GM19328 (cell line): ENCODE data around the gene MEIOSIN.
"Not testable (repeated sequence)": the region's sequence is repeated elsewhere in the genome, so short reads cannot be mapped to it uniquely, and the experiment has no call there.

ENCODE experiments used
- ATAC-seq: cut with Tn5 transposase; IDR thresholded peaks from one replicate; pipeline ENCODE4 v1.9.1; 2021; ENCODE audit warnings: mild to moderate bottlenecking, moderate library complexity; ENCODE audit not compliant: unreplicated experiment

Gene MEIOSIN

GRCh38 chr19:45798995-45799517 is 65.8 kb downstream of the MEIOSIN start:
- no peak for ATAC-seq

DNA sequence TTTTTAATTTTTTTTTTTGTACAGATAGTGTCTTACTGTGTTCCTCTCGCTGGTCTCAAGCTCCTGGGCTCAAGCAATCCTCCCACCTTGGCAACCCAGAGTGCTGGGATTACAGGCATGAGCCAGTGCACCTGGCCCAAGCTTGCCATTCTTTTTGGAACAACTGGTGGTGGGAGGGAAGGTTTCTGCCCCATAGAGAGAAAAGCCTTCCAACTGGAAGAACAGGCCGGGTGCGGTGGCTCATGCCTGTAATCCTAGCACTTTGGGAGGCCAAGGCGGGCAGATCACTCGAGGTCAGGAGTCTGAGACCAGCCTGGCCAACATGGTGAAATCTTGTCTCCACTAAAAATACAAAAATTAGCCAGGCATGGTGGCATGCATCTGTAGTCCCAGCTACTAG is 66.3 kb downstream of the MEIOSIN start:
- ATAC-seq = not testable (repeated sequence)

DNA sequence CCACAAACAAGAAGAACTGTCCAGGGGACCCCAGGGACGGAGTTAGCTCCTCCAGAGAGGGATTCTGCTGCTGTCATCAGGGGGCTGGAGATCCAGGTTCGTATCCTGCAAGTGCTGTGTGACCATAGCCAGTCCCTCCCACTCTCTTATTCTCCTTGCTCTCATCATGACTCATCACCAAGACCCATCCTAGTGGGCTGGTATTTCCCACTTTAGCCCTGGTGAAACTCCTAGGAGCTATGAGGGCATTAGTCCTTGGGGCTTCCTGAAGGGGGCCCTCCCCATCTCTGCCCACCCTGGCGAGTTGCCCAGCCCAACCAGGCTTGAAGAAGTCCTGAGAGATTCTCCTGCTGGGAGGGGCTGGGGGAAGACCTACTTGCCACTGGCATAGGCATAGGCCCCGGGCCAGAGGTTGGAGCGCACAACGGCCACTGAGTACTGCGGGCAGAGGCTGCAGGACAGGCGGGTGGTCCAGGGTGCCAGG is 66.9 kb downstream of the MEIOSIN start:
- ATAC-seq = no peak

GRCh38 chr19:45801603-45802175 is 68.5 kb downstream of the MEIOSIN start:
- no peak for ATAC-seq

DNA sequence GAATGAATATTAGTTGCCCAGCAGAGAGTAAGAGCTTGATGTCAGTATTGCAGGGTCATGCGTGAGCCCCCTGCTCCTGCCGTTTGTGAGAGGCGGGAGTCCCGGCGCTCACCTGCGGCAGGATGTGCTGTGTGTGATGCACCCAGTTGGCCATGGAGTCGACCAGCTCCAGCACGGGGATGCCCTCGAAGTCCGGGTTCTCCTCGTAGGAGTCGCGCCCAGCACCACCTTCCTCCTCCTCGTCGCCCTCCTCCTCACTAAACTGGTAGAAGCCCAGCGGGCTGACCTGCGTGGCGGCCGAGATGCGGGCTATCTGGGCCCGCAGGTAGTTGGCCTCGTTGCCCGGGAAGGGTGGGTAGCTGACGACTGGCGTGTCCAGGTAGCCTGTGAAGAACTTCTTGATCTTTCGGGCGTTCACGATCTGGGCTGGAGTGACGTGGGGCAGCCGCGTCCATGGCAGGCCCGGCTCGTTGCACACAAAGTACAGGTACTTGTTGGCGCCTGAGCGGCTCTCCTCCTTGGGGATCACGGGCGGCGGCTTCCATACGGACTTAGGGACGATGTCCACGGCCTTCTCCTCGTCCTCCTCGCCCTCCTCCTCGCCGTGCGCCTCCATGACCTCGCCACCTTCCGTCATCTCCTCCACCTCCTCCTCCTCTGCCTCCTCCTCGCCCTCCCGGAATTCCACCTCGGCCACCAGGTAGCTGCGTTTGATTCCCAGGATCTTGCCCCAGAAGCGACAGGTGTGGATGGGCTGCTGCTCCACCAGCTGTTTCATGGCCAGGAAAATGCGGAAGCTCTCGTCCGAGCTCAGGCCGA is 71.1 kb downstream of the MEIOSIN start:
- ATAC-seq = no peak

DNA sequence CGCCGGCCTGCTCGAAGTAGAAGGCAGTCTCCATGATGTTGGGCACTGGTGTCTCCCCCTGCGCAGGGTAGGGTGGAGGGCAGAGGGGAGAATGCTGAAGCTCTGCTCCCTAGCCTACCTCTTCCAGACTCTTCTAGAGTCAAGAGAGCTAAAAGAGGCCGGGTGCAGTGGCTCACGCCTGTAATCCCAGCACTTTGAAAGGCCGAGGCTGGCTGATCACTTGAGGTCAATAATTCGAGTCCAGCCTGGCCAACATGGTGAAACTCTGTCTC is 71.7 kb downstream of the MEIOSIN start:
- ATAC-seq = no peak

GRCh38 chr19:45805719-45806118 is 72.5 kb downstream of the MEIOSIN start:
- no peak for ATAC-seq

DNA sequence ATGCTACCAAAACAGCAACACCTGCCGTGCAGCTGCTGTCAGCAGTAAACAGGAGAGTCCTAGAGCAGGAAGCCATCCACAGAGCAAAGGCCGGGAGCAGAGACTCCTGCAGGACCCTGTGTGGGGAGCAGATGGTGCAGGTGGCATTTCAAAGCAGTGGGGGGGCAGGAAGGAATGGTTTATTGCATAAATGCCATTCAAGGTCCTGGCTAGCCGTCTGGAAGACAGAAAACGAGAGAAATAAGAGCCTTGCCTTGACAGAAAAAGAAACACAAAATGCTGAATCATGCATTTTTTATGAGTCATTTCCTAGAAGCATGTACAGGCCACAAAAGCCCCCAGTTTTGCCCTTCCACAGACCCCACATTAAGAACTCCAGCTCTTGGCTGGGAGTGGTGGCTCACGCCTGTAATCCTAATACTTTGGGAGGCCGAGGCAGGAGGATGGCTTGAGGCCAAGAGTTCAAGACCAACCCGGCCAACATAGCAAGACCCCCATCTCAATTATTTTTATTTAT is 76.5 kb downstream of the MEIOSIN start:
- no peak for ATAC-seq

DNA sequence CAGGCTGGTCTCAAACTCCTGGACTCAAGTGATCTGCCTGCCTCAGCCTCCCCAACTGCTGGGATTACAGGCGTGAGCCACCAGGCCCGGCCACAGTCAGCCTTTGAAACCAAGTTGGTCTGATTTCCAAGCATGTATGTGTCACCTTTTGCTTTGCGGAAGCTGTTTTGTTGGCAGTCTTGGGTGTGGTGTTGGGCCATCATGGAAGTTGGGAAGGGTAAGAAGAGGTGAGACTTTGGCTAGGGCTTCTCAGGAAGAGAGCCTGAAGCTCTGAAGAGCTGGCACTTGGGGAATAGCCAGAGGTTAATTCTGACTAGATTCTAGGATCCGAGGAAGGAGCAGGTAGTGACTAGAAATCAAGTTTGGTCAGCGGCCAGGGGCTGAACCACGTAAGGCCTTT is 79.1 kb downstream of the MEIOSIN start:
- ATAC-seq = no peak
